HEK293 (cell line): ENCODE data around the gene LRRN2.

Experiments
- ZFP3 ChIP-seq: fragments of 450-650 bp; formaldehyde crosslinking; IDR thresholded peaks from 2 replicates; pipeline ENCODE4 v1.5.1; 2016; ENCODE audit warnings: low read depth, missing biosample characterization, missing genetic modification characterization
- ZNF223 ChIP-seq: fragments of 450-650 bp; formaldehyde crosslinking; IDR thresholded peaks from 2 replicates; pipeline ENCODE4 v1.5.1; 2016; ENCODE audit warnings: missing biosample characterization, missing genetic modification characterization
- ZNF48 ChIP-seq: fragments of 450-650 bp; formaldehyde crosslinking; IDR thresholded peaks from 2 replicates; pipeline ENCODE4 v1.5.1; 2016; ENCODE audit warnings: missing biosample characterization, missing genetic modification characterization
- ZNF510 ChIP-seq: fragments of 450-650 bp; formaldehyde crosslinking; IDR thresholded peaks from 2 replicates; pipeline ENCODE4 v1.5.1; 2018; ENCODE audit warnings: mild to moderate bottlenecking, missing genetic modification characterization, missing biosample characterization; ENCODE audit not compliant: insufficient replicate concordance
- TF ChIP-seq, protein P1 (sequence below): fragments of 450-650 bp; formaldehyde crosslinking; IDR thresholded peaks from 2 replicates; pipeline ENCODE4 v1.5.1; 2016; ENCODE audit warnings: missing biosample characterization, missing genetic modification characterization
- TF ChIP-seq, protein P2 (sequence below): fragments of 450-650 bp; formaldehyde crosslinking; conservative IDR thresholded peaks from 2 replicates; pipeline ENCODE4 v1.5.1; 2016; ENCODE audit warnings: low read depth, missing biosample characterization, missing genetic modification characterization
- TF ChIP-seq, protein P3 (sequence below): fragments of 450-650 bp; formaldehyde crosslinking; IDR thresholded peaks from 2 replicates; pipeline ENCODE4 v1.5.1; 2016; ENCODE audit warnings: missing biosample characterization, missing genetic modification characterization
- TF ChIP-seq, protein P4 (sequence below): fragments of 450-650 bp; formaldehyde crosslinking; IDR thresholded peaks from 2 replicates; pipeline ENCODE4 v1.5.1; 2016; ENCODE audit warnings: missing biosample characterization, missing genetic modification characterization

DNA sequence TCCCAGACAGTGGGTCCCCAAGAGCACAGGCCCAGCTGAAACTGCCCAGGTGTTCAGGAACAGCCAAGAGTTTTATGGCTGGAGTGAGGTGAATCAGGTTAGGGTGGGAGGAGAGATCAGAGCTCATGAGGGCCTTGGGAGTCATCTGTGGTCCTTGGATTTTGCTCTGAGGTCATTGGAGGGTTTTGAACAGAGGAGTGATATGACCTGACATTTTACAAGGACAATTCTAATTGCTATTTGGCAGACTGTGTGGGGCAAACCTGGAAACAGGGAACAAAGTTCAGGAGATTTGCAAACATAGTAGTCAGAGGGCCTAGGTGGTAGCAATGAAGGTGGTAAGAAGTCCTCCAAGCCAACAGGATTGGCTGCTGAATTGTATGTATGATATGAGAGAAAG lies 31.1 kb upstream of the LRRN2 start:
- TF ChIP-seq ZNF48 (tag by site-specific recombination) (no peak), ZNF510 (tag by site-specific recombination) (no peak), ZFP3 (tag by site-specific recombination) (no peak), ZNF223 (tag by site-specific recombination) (no peak)
- TF ChIP-seq, protein P1, sequence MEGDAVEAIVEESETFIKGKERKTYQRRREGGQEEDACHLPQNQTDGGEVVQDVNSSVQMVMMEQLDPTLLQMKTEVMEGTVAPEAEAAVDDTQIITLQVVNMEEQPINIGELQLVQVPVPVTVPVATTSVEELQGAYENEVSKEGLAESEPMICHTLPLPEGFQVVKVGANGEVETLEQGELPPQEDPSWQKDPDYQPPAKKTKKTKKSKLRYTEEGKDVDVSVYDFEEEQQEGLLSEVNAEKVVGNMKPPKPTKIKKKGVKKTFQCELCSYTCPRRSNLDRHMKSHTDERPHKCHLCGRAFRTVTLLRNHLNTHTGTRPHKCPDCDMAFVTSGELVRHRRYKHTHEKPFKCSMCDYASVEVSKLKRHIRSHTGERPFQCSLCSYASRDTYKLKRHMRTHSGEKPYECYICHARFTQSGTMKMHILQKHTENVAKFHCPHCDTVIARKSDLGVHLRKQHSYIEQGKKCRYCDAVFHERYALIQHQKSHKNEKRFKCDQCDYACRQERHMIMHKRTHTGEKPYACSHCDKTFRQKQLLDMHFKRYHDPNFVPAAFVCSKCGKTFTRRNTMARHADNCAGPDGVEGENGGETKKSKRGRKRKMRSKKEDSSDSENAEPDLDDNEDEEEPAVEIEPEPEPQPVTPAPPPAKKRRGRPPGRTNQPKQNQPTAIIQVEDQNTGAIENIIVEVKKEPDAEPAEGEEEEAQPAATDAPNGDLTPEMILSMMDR (tag by site-specific recombination): no peak
- TF ChIP-seq, protein P2, sequence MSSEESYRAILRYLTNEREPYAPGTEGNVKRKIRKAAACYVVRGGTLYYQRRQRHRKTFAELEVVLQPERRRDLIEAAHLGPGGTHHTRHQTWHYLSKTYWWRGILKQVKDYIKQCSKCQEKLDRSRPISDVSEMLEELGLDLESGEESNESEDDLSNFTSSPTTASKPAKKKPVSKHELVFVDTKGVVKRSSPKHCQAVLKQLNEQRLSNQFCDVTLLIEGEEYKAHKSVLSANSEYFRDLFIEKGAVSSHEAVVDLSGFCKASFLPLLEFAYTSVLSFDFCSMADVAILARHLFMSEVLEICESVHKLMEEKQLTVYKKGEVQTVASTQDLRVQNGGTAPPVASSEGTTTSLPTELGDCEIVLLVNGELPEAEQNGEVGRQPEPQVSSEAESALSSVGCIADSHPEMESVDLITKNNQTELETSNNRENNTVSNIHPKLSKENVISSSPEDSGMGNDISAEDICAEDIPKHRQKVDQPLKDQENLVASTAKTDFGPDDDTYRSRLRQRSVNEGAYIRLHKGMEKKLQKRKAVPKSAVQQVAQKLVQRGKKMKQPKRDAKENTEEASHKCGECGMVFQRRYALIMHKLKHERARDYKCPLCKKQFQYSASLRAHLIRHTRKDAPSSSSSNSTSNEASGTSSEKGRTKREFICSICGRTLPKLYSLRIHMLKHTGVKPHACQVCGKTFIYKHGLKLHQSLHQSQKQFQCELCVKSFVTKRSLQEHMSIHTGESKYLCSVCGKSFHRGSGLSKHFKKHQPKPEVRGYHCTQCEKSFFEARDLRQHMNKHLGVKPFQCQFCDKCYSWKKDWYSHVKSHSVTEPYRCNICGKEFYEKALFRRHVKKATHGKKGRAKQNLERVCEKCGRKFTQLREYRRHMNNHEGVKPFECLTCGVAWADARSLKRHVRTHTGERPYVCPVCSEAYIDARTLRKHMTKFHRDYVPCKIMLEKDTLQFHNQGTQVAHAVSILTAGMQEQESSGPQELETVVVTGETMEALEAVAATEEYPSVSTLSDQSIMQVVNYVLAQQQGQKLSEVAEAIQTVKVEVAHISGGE: no peak
- TF ChIP-seq, protein P3, sequence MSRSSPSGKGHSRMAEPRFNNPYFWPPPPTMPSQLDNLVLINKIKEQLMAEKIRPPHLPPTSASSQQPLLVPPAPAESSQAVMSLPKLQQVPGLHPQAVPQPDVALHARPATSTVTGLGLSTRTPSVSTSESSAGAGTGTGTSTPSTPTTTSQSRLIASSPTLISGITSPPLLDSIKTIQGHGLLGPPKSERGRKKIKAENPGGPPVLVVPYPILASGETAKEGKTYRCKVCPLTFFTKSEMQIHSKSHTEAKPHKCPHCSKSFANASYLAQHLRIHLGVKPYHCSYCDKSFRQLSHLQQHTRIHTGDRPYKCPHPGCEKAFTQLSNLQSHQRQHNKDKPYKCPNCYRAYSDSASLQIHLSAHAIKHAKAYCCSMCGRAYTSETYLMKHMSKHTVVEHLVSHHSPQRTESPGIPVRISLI: no peak
- TF ChIP-seq, protein P4, sequence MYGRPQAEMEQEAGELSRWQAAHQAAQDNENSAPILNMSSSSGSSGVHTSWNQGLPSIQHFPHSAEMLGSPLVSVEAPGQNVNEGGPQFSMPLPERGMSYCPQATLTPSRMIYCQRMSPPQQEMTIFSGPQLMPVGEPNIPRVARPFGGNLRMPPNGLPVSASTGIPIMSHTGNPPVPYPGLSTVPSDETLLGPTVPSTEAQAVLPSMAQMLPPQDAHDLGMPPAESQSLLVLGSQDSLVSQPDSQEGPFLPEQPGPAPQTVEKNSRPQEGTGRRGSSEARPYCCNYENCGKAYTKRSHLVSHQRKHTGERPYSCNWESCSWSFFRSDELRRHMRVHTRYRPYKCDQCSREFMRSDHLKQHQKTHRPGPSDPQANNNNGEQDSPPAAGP (tag by site-specific recombination): no peak
